SH-SY5Y (cell line): ENCODE measurements around the gene KIAA1217.

Experiments used
- GATA2 ChIP-seq: IDR thresholded peaks from 2 replicates; pipeline ENCODE4 v1.6.1; 2011; ENCODE audit warnings: mild to moderate bottlenecking, low read depth, low read length
- GATA3 ChIP-seq: IDR thresholded peaks from 2 replicates; pipeline ENCODE4 v1.6.1; 2011; ENCODE audit warnings: low read depth, mild to moderate bottlenecking, low read length, moderate library complexity

- TF ChIP-seq GATA3, result no peak
- no peak for TF ChIP-seq GATA2
Observed at GRCh38 chr10:24430591-24430990, 221.7 kb downstream of the KIAA1217 start.
